Activated T-cell treated with anti-CD3 and anti-CD28 coated beads, Interleukin-2, amount 50 U/mL, for 4 hours (primary cell): ENCODE data around the gene P2RX2. TPM values are rescaled to one million over a fixed set of nuclear protein-coding genes. Genes with fewer than 3 reads are reported as not detected.

Experiments
- ATAC-seq, 2 donors: fragments of 200-7000 bp; cut with Tn5 transposase; one replicate each; pipeline ENCODE4 v1.10.0; 2021
- DNase-seq: peaks from one replicate; pipeline ENCODE4 v3.0.0-alpha.2; 2020
- H3K27me3 Mint-ChIP-seq: one replicate; pipeline ENCODE4 v1.8.0; 2021; ENCODE audit warnings: low read depth, mixed read lengths
- H3K36me3 Mint-ChIP-seq: one replicate; pipeline ENCODE4 v1.8.0; 2022; ENCODE audit warnings: mixed read lengths; ENCODE audit not compliant: insufficient read depth
- H3K4me1 Mint-ChIP-seq: one replicate; pipeline ENCODE4 v1.8.0; 2021; ENCODE audit warnings: low read depth, mixed read lengths
- H3K4me3 Mint-ChIP-seq: one replicate; pipeline ENCODE4 v1.8.0; 2021; ENCODE audit warnings: mild to moderate bottlenecking, moderate library complexity, mixed read lengths
- H3K9me3 Mint-ChIP-seq: one replicate; pipeline ENCODE4 v1.8.0; 2021; ENCODE audit warnings: mixed read lengths
- total RNA-seq, 3 donors: library from RNA; stranded (reverse); gene quantifications; one replicate each; pipeline ENCODE4 v1.2.1, GENCODE V29; 2021

P2RX2 gene
- total RNA-seq, 3 donors from 2014 or later, result not detected

GRCh38 chr12:132578826-132579225 lies 39.8 kb upstream of the P2RX2 start:
- ATAC-seq (no peak), DNase-seq (no peak)
- no peaks in the 10 kb centered on the region for H3K9me3 Mint-ChIP-seq
- no peaks in the 10 kb centered on the region for H3K4me1 Mint-ChIP-seq
- H3K27me3 Mint-ChIP-seq, result no peaks in the 10 kb centered on the region
- peaks cover 11% of the 10 kb centered on the region for H3K36me3 Mint-ChIP-seq
- no peak overlapping the region for H3K4me3 Mint-ChIP-seq

- no peaks in the 10 kb centered on the region for H3K27me3 Mint-ChIP-seq
- H3K36me3 Mint-ChIP-seq, result peaks cover 13% of the 10 kb centered on the region
- ATAC-seq (no peak), DNase-seq (no peak)
- H3K9me3 Mint-ChIP-seq, result no peaks in the 10 kb centered on the region
- H3K4me3 Mint-ChIP-seq, result no peak overlapping the region
- no peaks in the 10 kb centered on the region for H3K4me1 Mint-ChIP-seq
Measured at GRCh38 chr12:132579744-132580143, 38.8 kb upstream of the P2RX2 start.

GRCh38 chr12:132580701-132581292 lies 37.8 kb upstream of the P2RX2 start:
- DNase-seq (no peak), ATAC-seq (no peak)
- H3K36me3 Mint-ChIP-seq, result peaks cover 13% of the 10 kb centered on the region
- no peak overlapping the region for H3K4me3 Mint-ChIP-seq
- H3K9me3 Mint-ChIP-seq, result no peaks in the 10 kb centered on the region
- H3K27me3 Mint-ChIP-seq, result no peaks in the 10 kb centered on the region
- no peaks in the 10 kb centered on the region for H3K4me1 Mint-ChIP-seq

GRCh38 chr12:132581348-132582057 lies 37.1 kb upstream of the P2RX2 start:
- Mint-ChIP-seq H3K9me3 (no peaks in the 10 kb centered on the region), H3K36me3 (peaks cover 13% of the 10 kb centered on the region), H3K4me1 (no peaks in the 10 kb centered on the region), H3K4me3 (no peak overlapping the region), H3K27me3 (no peaks in the 10 kb centered on the region)
- DNase-seq, result no peak
- ATAC-seq, result no peak

- no peak overlapping the region for H3K4me3 Mint-ChIP-seq
- peaks cover 13% of the 10 kb centered on the region for H3K36me3 Mint-ChIP-seq
- H3K4me1 Mint-ChIP-seq, result no peaks in the 10 kb centered on the region
- H3K9me3 Mint-ChIP-seq, result no peaks in the 10 kb centered on the region
- DNase-seq (no peak), ATAC-seq (no peak)
- H3K27me3 Mint-ChIP-seq, result no peaks in the 10 kb centered on the region
Measured at GRCh38 chr12:132582058-132582420, 36.5 kb upstream of the P2RX2 start.

GRCh38 chr12:132582582-132583410 lies 35.8 kb upstream of the P2RX2 start:
- ATAC-seq (no peak), DNase-seq (no peak)
- Mint-ChIP-seq H3K4me3 (no peak overlapping the region), H3K27me3 (no peaks in the 10 kb centered on the region), H3K4me1 (no peaks in the 10 kb centered on the region), H3K9me3 (no peaks in the 10 kb centered on the region), H3K36me3 (peaks cover 11% of the 10 kb centered on the region)

GRCh38 chr12:132583411-132583710 lies 35.2 kb upstream of the P2RX2 start:
- H3K36me3 Mint-ChIP-seq, result peaks cover 7% of the 10 kb centered on the region
- H3K4me3 Mint-ChIP-seq, result no peak overlapping the region
- H3K27me3 Mint-ChIP-seq, result no peaks in the 10 kb centered on the region
- H3K4me1 Mint-ChIP-seq, result no peaks in the 10 kb centered on the region
- ATAC-seq (no peak), DNase-seq (no peak)
- H3K9me3 Mint-ChIP-seq, result no peaks in the 10 kb centered on the region

- no peak overlapping the region for H3K4me3 Mint-ChIP-seq
- H3K27me3 Mint-ChIP-seq, result no peaks in the 10 kb centered on the region
- H3K9me3 Mint-ChIP-seq, result no peaks in the 10 kb centered on the region
- H3K36me3 Mint-ChIP-seq, result peaks cover 7% of the 10 kb centered on the region
- no peaks in the 10 kb centered on the region for H3K4me1 Mint-ChIP-seq
- ATAC-seq (no peak), DNase-seq (no peak)
Measured at GRCh38 chr12:132583736-132584135, 34.8 kb upstream of the P2RX2 start.

GRCh38 chr12:132584429-132584828 lies 34.1 kb upstream of the P2RX2 start:
- no peaks in the 10 kb centered on the region for H3K4me1 Mint-ChIP-seq
- peaks cover 4% of the 10 kb centered on the region for H3K36me3 Mint-ChIP-seq
- DNase-seq, result no peak
- ATAC-seq, result no peak
- H3K9me3 Mint-ChIP-seq, result no peaks in the 10 kb centered on the region
- H3K27me3 Mint-ChIP-seq, result no peaks in the 10 kb centered on the region
- no peak overlapping the region for H3K4me3 Mint-ChIP-seq

- ATAC-seq (no peak), DNase-seq (no peak)
- H3K4me3 Mint-ChIP-seq, result no peak overlapping the region
- no peaks in the 10 kb centered on the region for H3K9me3 Mint-ChIP-seq
- no peaks in the 10 kb centered on the region for H3K27me3 Mint-ChIP-seq
- H3K4me1 Mint-ChIP-seq, result no peaks in the 10 kb centered on the region
- peaks cover 4% of the 10 kb centered on the region for H3K36me3 Mint-ChIP-seq
Measured at GRCh38 chr12:132585177-132585576, 33.4 kb upstream of the P2RX2 start.

GRCh38 chr12:132586929-132587328 lies 31.6 kb upstream of the P2RX2 start:
- no peak for ATAC-seq
- H3K36me3 Mint-ChIP-seq, result peaks cover 4% of the 10 kb centered on the region
- H3K27me3 Mint-ChIP-seq, result no peaks in the 10 kb centered on the region
- no peak overlapping the region for H3K4me3 Mint-ChIP-seq
- no peaks in the 10 kb centered on the region for H3K9me3 Mint-ChIP-seq
- DNase-seq, result no peak
- H3K4me1 Mint-ChIP-seq, result no peaks in the 10 kb centered on the region

- Mint-ChIP-seq H3K36me3 (peaks cover 4% of the 10 kb centered on the region), H3K9me3 (no peaks in the 10 kb centered on the region), H3K4me1 (no peaks in the 10 kb centered on the region), H3K27me3 (peaks cover 2% of the 10 kb centered on the region), H3K4me3 (no peak overlapping the region)
- ATAC-seq (no peak), DNase-seq (no peak)
Measured at GRCh38 chr12:132587781-132588180, 30.8 kb upstream of the P2RX2 start.

- H3K36me3 Mint-ChIP-seq, result peaks cover 4% of the 10 kb centered on the region
- H3K4me1 Mint-ChIP-seq, result no peaks in the 10 kb centered on the region
- DNase-seq (no peak), ATAC-seq (no peak)
- no peak overlapping the region for H3K4me3 Mint-ChIP-seq
- H3K27me3 Mint-ChIP-seq, result peaks cover 4% of the 10 kb centered on the region
- H3K9me3 Mint-ChIP-seq, result no peaks in the 10 kb centered on the region
Measured at GRCh38 chr12:132588319-132588718, 30.3 kb upstream of the P2RX2 start.

- peaks cover 7% of the 10 kb centered on the region for H3K27me3 Mint-ChIP-seq
- H3K36me3 Mint-ChIP-seq, result peaks cover under 1% of the 10 kb centered on the region
- no peaks in the 10 kb centered on the region for H3K9me3 Mint-ChIP-seq
- ATAC-seq, result no peak
- H3K4me1 Mint-ChIP-seq, result peaks cover 2% of the 10 kb centered on the region
- H3K4me3 Mint-ChIP-seq, result no peak overlapping the region
- DNase-seq, result no peak
Measured at GRCh38 chr12:132588821-132589669, 29.5 kb upstream of the P2RX2 start.
